ENCODE data around the gene TNFAIP6. TPM values are rescaled to one million over a fixed set of nuclear protein-coding genes. Genes with fewer than 3 reads are reported as not detected.

Gene TNFAIP6
- total RNA-seq, 2 experiments from 2014 or later = not detected

DNA sequence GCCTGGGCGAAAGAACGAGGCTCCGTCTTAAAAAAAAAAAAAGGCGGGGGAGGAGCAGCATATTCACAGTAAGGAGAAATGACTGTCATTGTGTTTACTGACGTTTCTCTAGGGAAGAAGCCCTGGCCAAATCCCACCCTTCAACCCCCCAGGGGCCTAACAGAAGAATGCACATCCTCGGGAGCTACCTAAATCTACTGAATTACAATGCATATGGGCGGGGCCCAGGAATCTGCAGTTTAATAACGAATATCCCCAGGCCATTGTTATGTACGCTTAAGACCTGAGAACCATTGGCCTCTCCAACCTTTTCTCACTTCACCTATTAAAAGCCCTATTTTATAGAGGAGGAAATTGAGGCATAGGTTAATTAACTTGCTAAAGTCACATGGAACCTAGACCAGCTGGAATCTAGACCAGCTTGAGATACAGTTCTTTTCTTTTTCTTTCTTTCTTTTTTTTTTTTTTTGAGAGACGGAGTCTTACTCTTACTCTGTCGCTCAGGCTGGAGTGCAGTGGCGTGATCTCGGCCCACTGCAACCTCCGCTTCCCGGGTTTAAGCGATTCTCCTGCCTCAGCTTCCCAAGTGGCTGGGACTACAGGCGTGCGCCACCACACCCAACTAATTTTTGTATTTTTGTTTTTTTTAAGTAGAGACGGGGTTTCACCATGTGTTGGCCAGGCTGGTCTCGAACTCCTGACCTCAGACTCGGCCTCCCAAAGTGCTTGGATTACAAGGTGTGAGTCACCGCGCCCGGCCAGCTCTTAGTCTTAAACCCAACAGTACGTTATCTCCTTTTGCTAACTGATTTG lies 51.6 kb downstream of the TNFAIP6 start:
- TSS peak; percentile 83 for BruUV-seq (replicated peaks)
- POLR2A ChIA-PET = interaction anchor here (0.7 to 1.0 kb wide), 2 partner anchors 13 to 17 kb away, joined by 3 to 4 read pairs; no protein-coding TSS in a partner anchor

DNA sequence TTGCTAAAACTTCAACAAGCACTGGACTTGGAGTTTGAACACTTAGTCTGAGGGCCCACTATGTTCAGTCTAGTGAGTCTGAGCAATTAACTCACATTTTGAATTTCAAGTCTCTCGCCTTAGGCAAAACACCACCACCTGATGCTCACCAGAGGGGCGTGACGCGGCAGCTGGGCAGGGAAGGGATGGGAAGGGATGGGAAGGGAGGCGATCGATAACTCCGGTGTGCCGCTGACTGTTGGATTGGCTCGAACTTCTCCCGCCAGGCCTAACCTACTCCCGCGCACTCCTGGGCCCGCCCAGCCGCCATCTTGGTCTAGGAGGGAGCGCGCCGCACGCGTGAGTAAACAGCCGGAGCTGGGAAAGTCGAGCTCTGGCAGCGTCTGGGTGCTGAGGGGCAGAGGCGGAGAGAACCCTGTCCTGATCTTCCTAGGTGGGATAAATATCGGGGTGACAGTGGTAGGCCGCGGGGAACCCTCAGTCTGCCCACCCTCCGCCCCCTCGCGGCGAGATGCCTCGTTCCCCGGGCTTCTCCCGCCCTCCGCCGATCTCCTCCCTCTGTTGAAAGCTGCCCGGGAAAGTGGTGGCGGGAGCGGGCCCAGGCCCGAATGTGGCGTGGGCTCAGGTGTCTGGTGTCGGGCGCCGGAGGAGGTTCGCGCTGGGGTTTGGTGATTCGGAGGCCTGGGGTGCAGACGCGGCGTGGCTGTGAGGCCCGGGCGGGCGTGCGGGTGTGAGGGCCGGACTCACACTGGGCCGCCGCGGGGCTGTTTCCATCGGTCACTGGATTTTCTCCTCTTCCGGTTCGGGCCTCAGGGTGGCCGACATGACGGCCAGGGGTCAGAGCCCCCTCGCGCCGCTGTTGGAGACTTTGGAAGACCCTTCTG lies 52.5 kb downstream of the TNFAIP6 start, which contains the start of gene RIF1:
RIF1 (plus strand) TSS at position 302 of the 884 bp plus-strand sequence; CDS start at position 824, 522 bp downstream.
- Histone ChIP-seq H3K4me1 (ENCODE audit: insufficient read depth, low read length, poor library complexity, severe bottlenecking) (peaks cover 14% of the 10 kb centered on the region), H2AFZ (ENCODE audit: low read length) (peak within 1 kb of the TSS; percentile 99), H4K20me1 (ENCODE audit: insufficient read depth, low read length) (peaks cover 5% of the 10 kb centered on the region; the same call in 1 of the 2 replicates), H3K36me3 (ENCODE audit: insufficient read depth, low read length) (peaks cover 36% of the 10 kb centered on the region), H3K4me3 (ENCODE audit: low read depth, low read length, poor library complexity, severe bottlenecking) (peak within 1 kb of the TSS; percentile 91), H3K9me3 (ENCODE audit: low read length) (no peaks in the 10 kb centered on the region), H3K4me2 (ENCODE audit: low read length) (peak within 1 kb of the TSS; percentile 82), H3K27ac (ENCODE audit: low read depth, low read length, poor library complexity, severe bottlenecking) (peak within 1 kb of the TSS; percentile 72), H3K9me2 (ENCODE audit: insufficient read depth, low read length) (no peaks in the 10 kb centered on the region), H3K79me2 (ENCODE audit: insufficient read depth, low read depth, low read length) (peaks cover 50% of the 10 kb centered on the region)
- no TSS peak for BruUV-seq (replicated peaks)
- intact Hi-C loops (cut with micrococcal nuclease; ENCODE audit: unreplicated experiment) = loop anchor here (10.0 kb wide), 2 partner anchors 125 to 1825 kb away; partner anchors contain the start of genes MMADHC and NMI
- POLR2A ChIA-PET = interaction anchor here (0.7 to 1.0 kb wide), 3 partner anchors 12 to 120 kb away, joined by 3 to 4 read pairs (median 3); no protein-coding TSS in a partner anchor
- CTCF ChIA-PET (ENCODE audit: unreplicated experiment) = interaction anchor here (1.0 kb wide), 1 partner anchor 18 kb away, joined by 3 read pairs; no protein-coding TSS in a partner anchor
- DNase-seq (ENCODE audit: low spot score) = peak; percentile 86
- TF ChIP-seq, protein P1, sequence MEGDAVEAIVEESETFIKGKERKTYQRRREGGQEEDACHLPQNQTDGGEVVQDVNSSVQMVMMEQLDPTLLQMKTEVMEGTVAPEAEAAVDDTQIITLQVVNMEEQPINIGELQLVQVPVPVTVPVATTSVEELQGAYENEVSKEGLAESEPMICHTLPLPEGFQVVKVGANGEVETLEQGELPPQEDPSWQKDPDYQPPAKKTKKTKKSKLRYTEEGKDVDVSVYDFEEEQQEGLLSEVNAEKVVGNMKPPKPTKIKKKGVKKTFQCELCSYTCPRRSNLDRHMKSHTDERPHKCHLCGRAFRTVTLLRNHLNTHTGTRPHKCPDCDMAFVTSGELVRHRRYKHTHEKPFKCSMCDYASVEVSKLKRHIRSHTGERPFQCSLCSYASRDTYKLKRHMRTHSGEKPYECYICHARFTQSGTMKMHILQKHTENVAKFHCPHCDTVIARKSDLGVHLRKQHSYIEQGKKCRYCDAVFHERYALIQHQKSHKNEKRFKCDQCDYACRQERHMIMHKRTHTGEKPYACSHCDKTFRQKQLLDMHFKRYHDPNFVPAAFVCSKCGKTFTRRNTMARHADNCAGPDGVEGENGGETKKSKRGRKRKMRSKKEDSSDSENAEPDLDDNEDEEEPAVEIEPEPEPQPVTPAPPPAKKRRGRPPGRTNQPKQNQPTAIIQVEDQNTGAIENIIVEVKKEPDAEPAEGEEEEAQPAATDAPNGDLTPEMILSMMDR (conservative IDR thresholded peaks at IDR 0.05; ENCODE audit: low read length) = peak; percentile 67
- TF ChIP-seq EZH2phosphoT487 (IDR thresholded peaks at IDR 0.05; ENCODE audit: borderline replicate concordance, low read depth, low read length) = no peak

More for the DNA sequence above, 51.6 kb downstream of the TNFAIP6 start:
- DNase-seq (ENCODE audit: low spot score) = no peak
- Histone ChIP-seq H3K36me3 (ENCODE audit: insufficient read depth, low read length) (peaks cover 28% of the 10 kb centered on the region), H3K79me2 (ENCODE audit: insufficient read depth, low read depth, low read length) (peaks cover 42% of the 10 kb centered on the region), H4K20me1 (ENCODE audit: insufficient read depth, low read length) (peaks cover 5% of the 10 kb centered on the region; the same call in 1 of the 2 replicates), H2AFZ (ENCODE audit: low read length) (peak overlapping the region; percentile 99), H3K4me2 (ENCODE audit: low read length) (peak overlapping the region; percentile 82), H3K27ac (ENCODE audit: low read depth, low read length, poor library complexity, severe bottlenecking) (no peak overlapping the region), H3K9me2 (ENCODE audit: insufficient read depth, low read length) (no peaks in the 10 kb centered on the region), H3K4me1 (ENCODE audit: insufficient read depth, low read length, poor library complexity, severe bottlenecking) (peaks cover 14% of the 10 kb centered on the region), H3K4me3 (ENCODE audit: low read depth, low read length, poor library complexity, severe bottlenecking) (peak overlapping the region; percentile 91), H3K9me3 (ENCODE audit: low read length) (no peaks in the 10 kb centered on the region)
- CTCF ChIA-PET (ENCODE audit: unreplicated experiment) = interaction anchor here (1.0 kb wide), 1 partner anchor 17 kb away, joined by 3 read pairs; no protein-coding TSS in a partner anchor
- intact Hi-C loops (cut with micrococcal nuclease; ENCODE audit: unreplicated experiment) = loop anchor here (10.0 kb wide), 1 partner anchor 124 kb away; the partner anchor contains the start of gene NMI
- TF ChIP-seq, protein P1 (conservative IDR thresholded peaks at IDR 0.05; ENCODE audit: low read length) = no peak
- no peak for TF ChIP-seq EZH2phosphoT487 (IDR thresholded peaks at IDR 0.05; ENCODE audit: borderline replicate concordance, low read depth, low read length)

Data from OCI-LY7 (cell line).